HG03066 (cell line): ENCODE data around the gene PET100.

Experiments used
- ATAC-seq: cut with Tn5 transposase; IDR thresholded peaks from one replicate; pipeline ENCODE4 v1.9.1; 2021; ENCODE audit warnings: low read depth; ENCODE audit not compliant: unreplicated experiment

The PET100 gene

GRCh38 chr19:7676854-7677253 lies 47.3 kb downstream of the PET100 start, which contains the start of gene MCEMP1:
MCEMP1 (plus strand) TSS chr19:7677090; CDS start chr19:7677121, 31 bp downstream.
- ATAC-seq, result no peak

- ATAC-seq, result no peak
These were observed 48.2 kb downstream of the PET100 start for GRCh38 chr19:7677669-7678311.

- ATAC-seq, result no peak
These were observed 49.6 kb downstream of the PET100 start for GRCh38 chr19:7678971-7679751.

GRCh38 chr19:7679771-7680605 lies 50.4 kb downstream of the PET100 start:
- ATAC-seq, result no peak

GRCh38 chr19:7680606-7681339 lies 51.2 kb downstream of the PET100 start, which contains the start of gene TRAPPC5:
TRAPPC5 (plus strand) TSS chr19:7680833; CDS start chr19:7682254, 1,421 bp downstream.
- no peak for ATAC-seq
